Measurements from ENCODE around the gene LCLAT1.

- TF ChIP-seq, protein P1, sequence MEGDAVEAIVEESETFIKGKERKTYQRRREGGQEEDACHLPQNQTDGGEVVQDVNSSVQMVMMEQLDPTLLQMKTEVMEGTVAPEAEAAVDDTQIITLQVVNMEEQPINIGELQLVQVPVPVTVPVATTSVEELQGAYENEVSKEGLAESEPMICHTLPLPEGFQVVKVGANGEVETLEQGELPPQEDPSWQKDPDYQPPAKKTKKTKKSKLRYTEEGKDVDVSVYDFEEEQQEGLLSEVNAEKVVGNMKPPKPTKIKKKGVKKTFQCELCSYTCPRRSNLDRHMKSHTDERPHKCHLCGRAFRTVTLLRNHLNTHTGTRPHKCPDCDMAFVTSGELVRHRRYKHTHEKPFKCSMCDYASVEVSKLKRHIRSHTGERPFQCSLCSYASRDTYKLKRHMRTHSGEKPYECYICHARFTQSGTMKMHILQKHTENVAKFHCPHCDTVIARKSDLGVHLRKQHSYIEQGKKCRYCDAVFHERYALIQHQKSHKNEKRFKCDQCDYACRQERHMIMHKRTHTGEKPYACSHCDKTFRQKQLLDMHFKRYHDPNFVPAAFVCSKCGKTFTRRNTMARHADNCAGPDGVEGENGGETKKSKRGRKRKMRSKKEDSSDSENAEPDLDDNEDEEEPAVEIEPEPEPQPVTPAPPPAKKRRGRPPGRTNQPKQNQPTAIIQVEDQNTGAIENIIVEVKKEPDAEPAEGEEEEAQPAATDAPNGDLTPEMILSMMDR (IDR thresholded peaks at IDR 0.05; ENCODE audit: low read depth, low read length), result no peak
- TF ChIP-seq EZH2phosphoT487 (IDR thresholded peaks at IDR 0.05; ENCODE audit: low read depth), result no peak
These were observed 75.4 kb downstream of the LCLAT1 start for GRCh38 chr2:30522421-30522820.

Data from OCI-LY3 (cell line).